CD4-positive, alpha-beta T cell (primary cell): Measurements from ENCODE around the gene MMP28. TPM values are rescaled to one million over a fixed set of nuclear protein-coding genes. Genes with fewer than 3 reads are reported as not detected.

ENCODE experiments used
- ATAC-seq: fragments of 200-7000 bp; cut with Tn5 transposase; one replicate; pipeline ENCODE4 v1.10.0; 2022; ENCODE audit warnings: mild to moderate bottlenecking; ENCODE audit not compliant: poor library complexity
- CTCF ChIA-PET: fragments of 350-600 bp; sonication (Branson Sonifier 250); formaldehyde crosslinking; loops from one replicate; lab custom pipeline; 2021; ENCODE audit warnings: antibody characterized with exemption, inconsistent platforms; lab: Charles Lee
- POLR2A ChIA-PET: fragments of 350-600 bp; sonication (Branson Sonifier 250); formaldehyde crosslinking; loops from one replicate; lab custom pipeline; 2021; ENCODE audit warnings: antibody characterized with exemption, inconsistent platforms; lab: Charles Lee
- DNase-seq, 14 experiments: peaks; one replicate each; pipeline ENCODE4 v3.0.0-alpha.2; 2013 to 2020; ENCODE audit warnings: mixed read lengths in 2 of 14
- H3K27ac ChIP-seq, 2 donors: one replicate each; pipeline versions ENCODE4 v1.5.1 to v1.7.0; 2013; ENCODE audit warnings: low read length in 2 of 2, low read depth in 1 of 2, mild to moderate bottlenecking in 1 of 2
- H3K27me3 ChIP-seq, 2 experiments: 1 replicate in 1 of 2; 2 replicates in 1 of 2; pipeline versions ENCODE4 v1.6.1 to v1.7.0; 2013; ENCODE audit warnings: low read length in 2 of 2, control low read depth in 1 of 2, mild to moderate bottlenecking in 1 of 2, moderate library complexity in 1 of 2; ENCODE audit not compliant: insufficient read depth in 2 of 2, control insufficient read depth in 1 of 2
- H3K36me3 ChIP-seq: one replicate; pipeline ENCODE4 v1.6.1; 2013; ENCODE audit warnings: low read length, control low read depth; ENCODE audit not compliant: insufficient read depth
- H3K4me1 ChIP-seq: one replicate; pipeline ENCODE4 v1.6.1; 2013; ENCODE audit warnings: low read length, control low read depth; ENCODE audit not compliant: insufficient read depth
- H3K4me3 ChIP-seq: one replicate; pipeline ENCODE4 v1.5.1; 2013; ENCODE audit warnings: mild to moderate bottlenecking, low read length, moderate library complexity
- H3K9me3 ChIP-seq, 2 experiments: 1 replicate in 1 of 2; 2 replicates in 1 of 2; pipeline versions ENCODE4 v1.6.1 to v1.7.0; 2013; ENCODE audit warnings: low read length in 2 of 2, mild to moderate bottlenecking in 2 of 2, control low read depth in 1 of 2, moderate library complexity in 1 of 2; ENCODE audit not compliant: control insufficient read depth in 1 of 2, insufficient read depth in 1 of 2
- H3K27ac Mint-ChIP-seq: one replicate; pipeline ENCODE4 v1.8.0; 2020; ENCODE audit warnings: mixed read lengths
- H3K27me3 Mint-ChIP-seq: one replicate; pipeline ENCODE4 v1.8.0; 2021; ENCODE audit warnings: mixed read lengths
- H3K36me3 Mint-ChIP-seq: one replicate; pipeline ENCODE4 v1.8.0; 2021; ENCODE audit warnings: low read depth, mixed read lengths
- H3K4me1 Mint-ChIP-seq: one replicate; pipeline ENCODE4 v1.8.0; 2021; ENCODE audit warnings: low read depth, mixed read lengths
- H3K4me3 Mint-ChIP-seq: one replicate; pipeline ENCODE4 v1.8.0; 2020; ENCODE audit warnings: mild to moderate bottlenecking, mixed read lengths
- H3K9me3 Mint-ChIP-seq: one replicate; pipeline ENCODE4 v1.8.0; 2020; ENCODE audit warnings: mixed read lengths
- intact Hi-C, 2 experiments: fragments of 100-400 bp; cut with DNase I in 1 of 2; cut with micrococcal nuclease in 1 of 2; formaldehyde crosslinking; loops; one replicate each; pipeline versions ENCODE4 v1.15.1 to v1.9.0; 2023 to 2025; cut with DNase I, micrococcal nuclease
- total RNA-seq, 174 experiments: library from RNA in 2 of 174; stranded (reverse) in 2 of 174; gene quantifications; one replicate each; pipeline ENCODE4 v1.2.3 and lab custom pipeline; 2021 to 2026
- TF ChIP-seq, protein P1 (sequence below): fragments of 200-600 bp; IDR thresholded peaks from one replicate; pipeline ENCODE4 v1.8.0; 2022; ENCODE audit warnings: antibody characterized with exemption, mild to moderate bottlenecking

MMP28 gene
- total RNA-seq, 2 experiments from 2014 or later: 6.7 to 9.9 TPM

- peak overlapping the region; percentile 88 for H3K4me3 Mint-ChIP-seq
- H3K27me3 ChIP-seq: no peaks in the 10 kb centered on the region
- ChIA-PET POLR2A (interaction anchor here (1.2 to 1.9 kb wide), 4 partner anchors 9 to 34 kb away, joined by 4 to 9 read pairs (median 5); no protein-coding TSS in a partner anchor), CTCF (interaction anchor here (1.0 to 2.2 kb wide), 2 partner anchors 17 to 34 kb away, joined by 3 to 7 read pairs; no protein-coding TSS in a partner anchor)
- H3K4me1 ChIP-seq: peaks cover 16% of the 10 kb centered on the region
- H3K36me3 Mint-ChIP-seq: peaks cover 22% of the 10 kb centered on the region
- intact Hi-C loops: no loop called here
- H3K4me3 ChIP-seq: no peak overlapping the region
- H3K4me1 Mint-ChIP-seq: peaks cover 28% of the 10 kb centered on the region
- ATAC-seq: no peak
- H3K27me3 Mint-ChIP-seq: no peaks in the 10 kb centered on the region
- H3K27ac Mint-ChIP-seq: peak overlapping the region; percentile 8
- peaks cover 21% of the 10 kb centered on the region for H3K36me3 ChIP-seq
- no peaks in the 10 kb centered on the region for H3K9me3 ChIP-seq
- H3K27ac ChIP-seq: no peak overlapping the region
- no peaks in the 10 kb centered on the region for H3K9me3 Mint-ChIP-seq
- DNase-seq: peak in 1 of 14 experiments; percentile 25
- TF ChIP-seq, protein P1, sequence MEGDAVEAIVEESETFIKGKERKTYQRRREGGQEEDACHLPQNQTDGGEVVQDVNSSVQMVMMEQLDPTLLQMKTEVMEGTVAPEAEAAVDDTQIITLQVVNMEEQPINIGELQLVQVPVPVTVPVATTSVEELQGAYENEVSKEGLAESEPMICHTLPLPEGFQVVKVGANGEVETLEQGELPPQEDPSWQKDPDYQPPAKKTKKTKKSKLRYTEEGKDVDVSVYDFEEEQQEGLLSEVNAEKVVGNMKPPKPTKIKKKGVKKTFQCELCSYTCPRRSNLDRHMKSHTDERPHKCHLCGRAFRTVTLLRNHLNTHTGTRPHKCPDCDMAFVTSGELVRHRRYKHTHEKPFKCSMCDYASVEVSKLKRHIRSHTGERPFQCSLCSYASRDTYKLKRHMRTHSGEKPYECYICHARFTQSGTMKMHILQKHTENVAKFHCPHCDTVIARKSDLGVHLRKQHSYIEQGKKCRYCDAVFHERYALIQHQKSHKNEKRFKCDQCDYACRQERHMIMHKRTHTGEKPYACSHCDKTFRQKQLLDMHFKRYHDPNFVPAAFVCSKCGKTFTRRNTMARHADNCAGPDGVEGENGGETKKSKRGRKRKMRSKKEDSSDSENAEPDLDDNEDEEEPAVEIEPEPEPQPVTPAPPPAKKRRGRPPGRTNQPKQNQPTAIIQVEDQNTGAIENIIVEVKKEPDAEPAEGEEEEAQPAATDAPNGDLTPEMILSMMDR: no peak
Observed at GRCh38 chr17:35730400-35731005, 64.9 kb downstream of the MMP28 start.

DNA sequence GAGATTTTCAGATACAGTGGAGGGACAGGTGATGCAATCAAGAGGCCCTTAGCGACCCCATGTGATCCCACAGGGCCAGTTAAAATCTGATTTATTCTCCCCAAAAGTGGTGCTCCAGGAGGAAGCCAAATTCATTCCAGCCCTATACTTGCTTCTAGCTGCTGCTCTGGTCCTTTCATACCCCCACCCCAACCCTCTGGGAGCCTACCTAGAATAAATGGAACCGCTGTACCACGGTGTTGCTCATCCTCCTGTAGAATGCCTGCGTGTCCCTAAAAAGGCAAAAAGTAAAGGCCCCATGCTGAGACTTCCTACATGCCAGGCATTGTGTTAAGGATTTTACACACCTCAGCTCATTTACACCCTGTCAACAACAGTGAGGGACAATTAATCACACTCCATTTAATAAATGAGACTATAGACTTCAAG is 66.0 kb downstream of the MMP28 start:
- no peak for DNase-seq
- H3K36me3 Mint-ChIP-seq: peaks cover 33% of the 10 kb centered on the region
- Histone ChIP-seq H3K27me3 (no peaks in the 10 kb centered on the region), H3K27ac (no peak overlapping the region), H3K9me3 (no peaks in the 10 kb centered on the region), H3K36me3 (peaks cover 32% of the 10 kb centered on the region), H3K4me3 (no peak overlapping the region), H3K4me1 (peaks cover 16% of the 10 kb centered on the region)
- TF ChIP-seq, protein P1: no peak
- intact Hi-C loops: no loop called here
- no peaks in the 10 kb centered on the region for H3K27me3 Mint-ChIP-seq
- H3K4me1 Mint-ChIP-seq: peaks cover 28% of the 10 kb centered on the region
- CTCF ChIA-PET: no interaction called here
- H3K27ac Mint-ChIP-seq: no peak overlapping the region
- POLR2A ChIA-PET: no interaction called here
- no peak for ATAC-seq
- no peaks in the 10 kb centered on the region for H3K9me3 Mint-ChIP-seq
- H3K4me3 Mint-ChIP-seq: peak overlapping the region; percentile 76

DNA sequence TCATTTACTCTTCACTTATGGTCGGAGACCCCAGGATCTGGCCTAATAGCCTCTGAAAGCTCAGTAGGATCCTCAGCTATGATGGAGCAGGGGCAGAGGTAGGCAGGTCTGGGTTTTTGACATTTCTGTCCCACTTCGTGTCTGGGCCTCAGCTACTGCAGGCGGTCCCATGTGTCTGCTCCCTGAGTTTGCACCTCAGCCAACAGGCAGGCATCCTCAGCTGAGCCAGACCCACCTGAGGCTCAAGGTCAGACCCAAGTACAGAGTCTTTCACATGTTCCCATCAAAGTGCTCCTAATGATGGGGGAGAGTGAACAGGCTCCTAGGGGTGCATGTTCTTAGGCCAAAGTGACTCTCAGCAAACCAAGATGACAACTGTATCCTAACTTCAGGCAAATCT is 66.9 kb downstream of the MMP28 start:
- H3K9me3 Mint-ChIP-seq: no peaks in the 10 kb centered on the region
- H3K27me3 ChIP-seq: no peaks in the 10 kb centered on the region
- CTCF ChIA-PET: no interaction called here
- H3K27ac Mint-ChIP-seq: no peak overlapping the region
- no peaks in the 10 kb centered on the region for H3K27me3 Mint-ChIP-seq
- peaks cover 16% of the 10 kb centered on the region for H3K4me1 ChIP-seq
- no peak overlapping the region for H3K27ac ChIP-seq
- no peak overlapping the region for H3K4me3 ChIP-seq
- DNase-seq: no peak
- H3K4me3 Mint-ChIP-seq: no peak overlapping the region
- H3K9me3 ChIP-seq: no peaks in the 10 kb centered on the region
- H3K36me3 ChIP-seq: peaks cover 41% of the 10 kb centered on the region
- ATAC-seq: no peak
- H3K36me3 Mint-ChIP-seq: peaks cover 42% of the 10 kb centered on the region
- peaks cover 28% of the 10 kb centered on the region for H3K4me1 Mint-ChIP-seq
- TF ChIP-seq, protein P1: no peak
- intact Hi-C loops: no loop called here
- POLR2A ChIA-PET: no interaction called here
